ENCODE results near the gene CHMP1B.
"Not testable (repeated sequence)": the region's sequence is repeated elsewhere in the genome, so short reads cannot be mapped to it uniquely, and the experiment has no call there.

CHMP1B gene

DNA sequence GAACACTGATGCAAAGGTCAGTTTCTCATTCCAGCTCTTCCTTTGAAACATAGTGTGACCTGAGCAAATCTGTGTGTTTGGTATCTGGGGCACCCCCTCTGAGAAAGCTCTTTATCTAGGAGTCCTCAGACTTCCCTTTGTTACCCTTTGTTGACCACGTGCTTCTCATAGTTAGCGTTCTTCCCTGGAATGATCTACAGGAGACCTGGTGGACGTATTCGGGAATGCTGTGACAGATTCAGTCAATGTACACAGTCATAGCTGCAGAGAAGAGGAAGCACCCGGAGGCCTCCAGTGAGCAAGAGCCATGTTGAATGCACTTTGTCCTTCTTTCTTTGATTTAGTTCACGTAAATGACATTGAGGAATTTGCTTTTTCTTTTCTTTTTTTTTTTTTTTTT lies 10.7 kb upstream of the CHMP1B start:
- DNase-seq (ENCODE audit: low read depth in 2 of 2), result no peak

DNA sequence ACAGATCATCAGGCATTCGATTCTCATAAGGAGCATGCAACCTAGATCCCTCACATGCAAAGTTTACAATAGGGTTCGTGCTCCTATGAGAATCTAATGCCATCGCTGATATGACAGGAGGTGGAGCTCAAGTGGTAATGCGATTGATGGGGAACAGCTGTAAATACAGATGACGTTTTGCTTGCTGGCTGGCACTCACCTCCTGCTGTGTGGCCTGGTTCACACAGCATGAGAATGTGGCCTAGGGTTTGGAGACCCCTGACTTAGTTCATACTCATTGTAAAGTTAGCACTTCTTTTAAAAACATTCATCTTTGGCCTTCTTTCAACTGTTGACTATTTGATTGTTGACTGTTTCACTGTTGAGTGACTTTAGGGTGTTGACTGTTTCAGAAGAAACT lies 8.7 kb upstream of the CHMP1B start:
- DNase-seq (ENCODE audit: low read depth in 2 of 2), result no peak

DNA sequence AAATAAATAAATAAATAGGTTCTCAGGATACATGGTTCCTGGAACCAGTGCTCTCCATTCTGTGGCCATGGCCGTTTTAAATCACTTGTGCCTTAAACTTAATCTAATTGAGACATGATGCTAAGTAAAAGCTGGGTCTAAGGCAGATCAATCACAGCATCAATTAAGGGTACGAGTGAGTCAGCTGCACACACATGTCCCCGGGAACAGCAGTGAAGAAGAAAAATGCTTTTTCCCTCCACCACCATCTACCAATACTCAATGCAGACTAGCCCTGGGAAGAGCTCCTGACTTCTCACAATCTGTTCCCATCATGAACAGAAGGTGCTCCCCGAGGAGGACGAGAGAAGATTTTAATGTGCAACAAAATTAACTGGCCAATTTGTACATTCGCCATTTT lies 6.8 kb upstream of the CHMP1B start:
- DNase-seq (ENCODE audit: low read depth in 2 of 2), result no peak

DNA sequence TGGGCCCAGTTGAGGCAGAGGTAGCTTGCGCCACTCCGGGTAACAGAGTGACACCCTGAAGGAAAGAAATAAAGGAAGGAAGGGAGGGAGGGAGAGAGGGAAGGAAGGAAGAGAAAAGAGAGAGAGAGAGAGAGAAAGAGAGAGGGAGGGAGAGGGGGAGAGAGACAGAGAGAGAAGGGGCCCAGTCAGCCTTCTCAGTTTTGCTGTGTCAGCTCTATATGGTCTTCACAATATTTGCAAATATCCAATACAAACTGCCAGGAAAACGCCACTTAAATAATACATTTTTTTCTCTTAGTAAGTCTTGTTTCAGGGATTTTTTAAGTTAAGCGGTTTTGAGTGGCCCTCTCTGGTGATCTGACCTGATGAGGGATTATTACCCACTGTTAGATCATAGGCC lies 5.6 kb upstream of the CHMP1B start:
- DNase-seq (ENCODE audit: low read depth in 2 of 2), result no peak

DNA sequence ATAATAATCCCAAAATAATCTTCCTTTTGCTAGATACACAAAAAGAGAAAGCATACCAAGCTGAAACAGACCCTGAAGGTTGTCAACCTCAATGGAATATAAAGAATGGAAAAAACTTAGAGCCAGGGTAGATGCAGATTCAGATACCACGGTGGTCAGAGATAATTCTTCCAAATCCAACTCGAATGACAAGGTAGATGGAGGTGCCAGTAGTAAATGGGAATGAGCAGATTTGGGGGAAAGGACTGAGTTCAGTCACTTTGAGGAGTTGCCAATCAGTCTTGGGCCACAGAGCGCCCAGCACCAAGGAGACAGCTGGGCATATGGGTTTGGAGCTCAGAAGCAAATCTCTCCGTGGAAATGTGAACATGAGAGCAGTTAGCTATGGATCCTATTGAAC lies 3.4 kb upstream of the CHMP1B start:
- DNase-seq (ENCODE audit: low read depth in 2 of 2), result no peak

DNA sequence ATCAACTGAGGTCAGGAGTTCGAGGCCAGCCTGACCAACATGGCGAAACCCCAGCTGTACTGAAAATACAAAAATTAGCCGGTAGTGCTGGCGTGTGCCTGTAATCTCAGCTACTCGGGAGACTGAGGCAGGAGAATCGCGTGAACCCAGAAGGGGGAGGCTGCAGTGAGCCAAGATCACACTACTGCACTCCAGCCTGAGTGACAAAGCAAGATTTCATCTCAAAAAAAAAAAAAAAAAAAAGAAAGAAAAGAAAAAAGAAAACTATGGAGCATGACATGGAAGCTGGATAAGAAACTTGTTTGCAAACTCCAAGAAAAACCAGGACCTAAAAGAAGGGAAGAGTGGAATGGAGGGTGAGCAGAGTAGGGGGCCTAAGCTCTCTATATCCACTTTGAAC lies 1.9 kb upstream of the CHMP1B start:
- no peak for DNase-seq (ENCODE audit: low read depth in 2 of 2)

DNA sequence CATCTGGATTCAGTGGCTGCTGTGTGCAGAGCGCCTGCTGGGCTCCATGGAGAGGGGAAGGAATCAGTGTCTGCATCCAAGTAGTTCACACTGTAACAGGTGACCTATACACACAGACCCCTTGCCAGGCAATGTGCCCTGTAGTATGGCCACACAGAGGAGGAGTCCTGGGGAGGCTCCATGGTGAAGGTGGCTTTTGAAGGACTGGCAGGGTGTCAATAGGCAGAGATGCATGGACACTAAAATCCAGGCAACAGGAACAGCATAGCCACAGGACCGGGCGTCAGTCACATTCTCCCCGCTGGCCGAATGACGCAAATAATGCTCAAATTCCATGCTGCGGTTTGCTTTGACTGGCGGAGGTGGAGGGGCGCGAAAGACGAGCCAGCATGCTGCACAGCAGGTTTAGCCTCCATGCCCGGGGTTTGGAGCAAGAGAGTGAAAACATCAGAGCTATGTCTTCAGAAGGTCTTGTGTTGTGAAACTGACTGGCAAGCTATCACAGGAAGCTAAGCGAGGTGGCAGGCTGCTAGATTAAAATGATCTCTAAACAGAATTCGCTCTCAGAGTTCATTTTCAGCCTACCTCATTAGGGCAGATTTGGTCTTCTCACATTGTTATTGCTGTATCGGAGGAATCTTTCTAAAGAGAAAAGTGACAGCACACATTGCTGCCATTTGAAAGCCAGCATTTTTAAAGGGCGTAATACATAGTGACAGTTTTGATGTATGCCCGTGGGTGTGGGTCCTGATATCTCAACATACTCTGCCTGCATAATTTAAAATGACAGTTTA lies 1.2 kb upstream of the CHMP1B start:
- DNase-seq (ENCODE audit: low read depth in 2 of 2), result peak; percentile 23 to 41

DNA sequence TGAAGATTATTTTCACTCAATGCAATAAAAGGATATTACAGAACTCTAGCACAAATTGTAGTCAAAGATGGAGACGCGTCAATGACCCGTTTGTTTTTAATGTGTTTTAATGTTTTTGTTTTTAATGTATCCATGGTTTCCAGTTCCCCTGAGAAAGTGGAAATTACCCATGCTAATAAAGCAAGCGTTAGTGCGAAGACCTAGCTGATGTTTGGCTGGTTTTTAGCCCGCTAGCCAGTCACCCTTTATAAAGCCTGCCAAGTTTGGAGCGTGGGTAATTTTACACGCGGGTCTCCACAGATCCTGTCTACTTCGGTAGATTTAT lies 430 bp upstream of the CHMP1B start:
- no peak for DNase-seq (ENCODE audit: low read depth in 2 of 2)

DNA sequence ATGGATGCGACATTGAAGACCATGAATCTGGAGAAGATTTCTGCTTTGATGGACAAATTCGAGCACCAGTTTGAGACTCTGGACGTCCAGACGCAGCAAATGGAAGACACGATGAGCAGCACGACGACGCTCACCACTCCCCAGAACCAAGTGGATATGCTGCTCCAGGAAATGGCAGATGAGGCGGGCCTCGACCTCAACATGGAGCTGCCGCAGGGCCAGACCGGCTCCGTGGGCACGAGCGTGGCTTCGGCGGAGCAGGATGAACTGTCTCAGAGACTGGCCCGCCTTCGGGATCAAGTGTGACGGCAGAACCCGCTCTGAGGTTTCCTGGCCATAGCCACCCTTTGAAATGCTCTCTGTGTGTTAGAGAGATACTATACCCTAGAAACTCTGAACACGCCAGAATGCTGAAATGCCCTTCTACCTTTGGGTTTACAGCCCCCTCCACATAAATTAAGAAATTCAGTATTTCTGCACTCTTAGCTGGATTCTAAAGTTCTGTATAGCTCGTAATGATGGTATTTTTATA lies 659 bp downstream of the CHMP1B start:
- peak in 1 of 2 experiments; percentile 15 for DNase-seq (ENCODE audit: low read depth in 2 of 2)

DNA sequence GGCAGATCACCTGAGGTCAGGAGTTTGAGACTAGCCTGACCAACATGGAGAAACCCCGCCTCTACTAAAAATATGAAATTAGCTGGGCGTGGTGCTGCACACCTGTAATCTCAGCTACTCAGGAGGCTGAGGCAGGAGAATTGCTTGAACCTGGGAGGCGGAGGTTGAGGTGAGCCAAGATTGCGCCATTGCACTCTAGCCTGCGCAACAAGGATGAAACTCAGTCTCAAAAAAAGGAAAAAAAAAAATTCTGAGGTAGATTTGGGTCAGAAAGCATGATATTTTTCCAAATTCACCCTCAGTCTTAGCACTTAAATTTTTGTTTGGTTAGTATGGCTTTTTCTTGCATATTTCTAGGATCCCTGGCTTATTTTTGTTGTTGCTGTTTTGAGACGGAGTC lies 3.3 kb downstream of the CHMP1B start:
- DNase-seq (ENCODE audit: low read depth in 2 of 2), result not testable (repeated sequence)

DNA sequence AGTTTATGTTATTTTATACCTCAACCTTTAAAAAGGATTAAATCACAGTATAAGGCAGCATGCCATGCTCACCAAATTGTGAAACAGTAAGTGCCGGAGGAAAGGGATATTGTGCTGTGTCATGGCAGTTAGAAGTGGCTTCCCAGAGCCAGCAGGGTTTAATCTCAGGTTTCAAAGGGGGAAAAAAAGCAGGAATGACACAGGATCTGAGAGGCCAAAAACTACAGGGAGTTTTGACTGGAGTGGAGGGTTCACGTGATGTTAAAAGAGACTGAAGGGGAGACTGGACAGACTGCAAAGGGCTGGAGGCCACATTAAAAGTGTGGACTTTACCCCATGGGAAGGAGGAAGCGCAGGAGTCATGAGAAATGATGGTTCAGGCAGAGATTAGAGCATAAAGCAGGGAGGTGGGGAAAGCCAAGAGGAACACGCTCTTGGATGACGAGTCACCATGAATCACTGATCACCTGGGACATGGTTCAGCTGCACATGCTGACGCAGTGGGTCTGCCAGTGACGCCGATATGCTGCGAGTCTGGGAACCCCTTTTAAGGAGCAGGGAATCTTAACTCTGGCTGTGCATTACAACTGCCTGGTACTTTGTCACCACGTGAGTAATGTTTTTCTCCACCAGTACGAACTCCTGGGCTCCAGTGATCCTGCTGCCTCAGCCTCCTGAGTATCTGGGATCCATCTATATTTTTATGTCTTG lies 6.1 kb downstream of the CHMP1B start:
- no peak for DNase-seq (ENCODE audit: low read depth in 2 of 2)

DNA sequence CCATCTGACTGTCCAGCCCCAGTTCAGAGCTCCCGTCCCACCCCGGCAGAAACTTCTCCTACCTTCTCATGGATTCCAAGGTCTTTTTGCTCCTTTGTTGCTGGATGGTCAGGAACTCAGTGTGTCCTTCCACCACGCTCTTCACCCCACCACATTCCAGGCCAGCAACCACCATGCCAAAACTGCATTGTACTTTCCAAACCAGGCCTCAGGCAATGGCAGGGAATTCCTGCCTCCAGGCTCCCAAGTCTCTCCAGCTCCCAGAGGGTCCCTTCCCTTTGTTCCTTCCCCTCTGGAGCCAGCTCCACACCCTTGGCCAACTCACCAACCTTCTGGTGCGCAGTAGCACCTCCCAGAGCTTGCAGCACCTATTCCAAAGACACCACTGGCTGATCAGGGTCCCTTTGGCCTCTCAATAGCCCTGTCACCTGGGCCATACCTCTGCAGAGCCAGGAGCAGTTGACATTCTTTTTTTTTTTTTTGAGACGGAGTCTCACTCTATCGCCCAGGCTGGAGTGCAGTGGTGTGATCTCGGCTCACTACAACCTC lies 8.1 kb downstream of the CHMP1B start:
- no peak for DNase-seq (ENCODE audit: low read depth in 2 of 2)

DNA sequence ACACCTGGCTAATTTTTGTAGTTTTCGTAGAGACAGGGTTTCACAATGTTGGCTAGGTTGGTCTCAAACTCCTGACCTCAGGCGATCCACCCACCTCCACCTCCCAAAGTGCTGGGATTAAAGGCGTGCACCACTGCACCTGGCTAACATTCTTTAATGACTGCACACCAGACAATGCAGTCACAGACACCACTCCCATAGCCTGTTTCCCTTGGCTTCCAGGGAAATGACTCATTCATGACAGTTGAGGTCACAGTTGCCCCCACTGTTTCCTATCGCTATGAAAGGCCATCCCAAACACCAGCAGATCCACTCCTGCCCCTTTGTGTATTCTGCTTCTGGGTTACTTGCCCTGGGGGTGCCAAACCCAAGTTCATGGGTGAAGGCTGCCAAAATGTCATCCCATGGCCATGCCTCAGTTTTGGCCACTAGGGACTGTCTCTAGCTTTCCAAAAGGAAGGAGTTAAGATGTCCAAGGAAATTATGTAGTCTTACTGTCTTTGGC lies 8.7 kb downstream of the CHMP1B start:
- no peak for DNase-seq (ENCODE audit: low read depth in 2 of 2)

DNA sequence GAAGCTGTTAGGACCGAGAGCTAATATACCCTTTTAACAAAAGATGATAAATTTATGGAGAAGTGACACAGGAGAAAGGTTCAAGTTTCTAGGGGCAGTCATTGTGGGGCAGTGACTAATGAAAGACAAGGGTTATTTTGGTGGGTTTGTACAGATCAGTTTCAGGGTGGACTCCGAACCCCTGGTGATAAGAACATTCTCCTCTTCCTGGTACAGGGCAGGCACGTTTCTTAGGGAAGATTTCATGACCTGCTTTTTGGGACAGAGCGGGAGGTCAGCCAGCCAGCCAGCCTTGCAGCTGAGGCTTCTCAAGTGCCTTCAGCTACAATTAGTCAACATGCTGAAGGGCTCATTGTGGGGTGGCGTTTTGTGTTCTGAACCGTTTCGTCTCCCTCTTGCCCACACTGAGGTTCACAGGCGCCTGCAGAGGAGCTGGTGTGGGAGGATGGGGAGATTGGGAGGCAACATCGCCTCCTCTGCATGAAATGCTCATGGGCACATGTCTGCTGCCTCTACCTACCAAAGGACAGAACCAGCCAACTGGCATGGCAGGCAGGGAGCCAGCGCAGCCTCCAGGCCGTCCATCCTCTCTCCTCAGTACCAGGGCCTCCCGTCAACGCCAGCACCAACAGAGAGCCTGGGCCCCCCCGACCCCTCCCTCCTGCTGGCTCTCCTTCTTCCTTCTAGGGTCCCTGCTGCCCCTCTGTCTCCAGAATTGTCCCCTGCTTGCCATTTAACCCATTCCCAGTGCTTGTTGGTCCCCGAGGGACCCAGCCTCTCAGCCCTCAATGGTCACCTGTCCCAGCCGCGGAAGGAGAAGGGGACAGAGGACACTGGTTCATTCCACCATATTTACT lies 9.6 kb downstream of the CHMP1B start:
- DNase-seq (ENCODE audit: low read depth in 2 of 2), result no peak

DNA sequence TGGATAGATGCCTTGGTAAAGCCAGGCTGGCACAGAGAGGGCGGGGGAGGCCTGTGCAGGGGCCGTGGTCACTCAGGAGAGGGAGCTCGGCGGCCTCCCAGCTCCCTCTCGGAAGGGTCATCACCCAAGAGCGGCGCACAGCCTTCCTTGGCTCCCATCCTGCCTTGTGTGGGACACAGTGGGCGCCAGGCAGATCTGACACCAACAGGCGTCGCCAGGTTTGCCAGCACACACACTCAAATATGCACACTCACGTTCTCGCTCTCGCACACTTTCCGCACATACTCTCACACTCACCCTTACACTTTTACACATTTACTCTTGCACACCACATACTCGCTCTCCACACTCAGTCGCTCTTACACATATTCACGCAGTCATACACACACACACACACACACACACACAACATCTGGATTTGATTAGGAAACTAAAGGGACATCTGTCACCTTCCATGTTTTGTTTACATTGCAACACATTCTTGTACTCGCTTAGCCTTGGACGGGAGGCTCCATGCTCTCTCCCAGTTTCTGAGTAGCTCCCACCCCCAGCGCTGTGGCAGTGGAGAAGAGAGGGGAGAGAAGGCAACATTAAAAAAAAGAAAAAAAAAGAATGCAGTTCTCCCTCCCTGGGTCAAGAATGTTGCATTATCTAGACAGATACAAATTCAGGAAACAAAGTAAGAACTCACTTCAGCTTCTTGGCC lies 10.5 kb downstream of the CHMP1B start:
- no peak for DNase-seq (ENCODE audit: low read depth in 2 of 2)

DNA sequence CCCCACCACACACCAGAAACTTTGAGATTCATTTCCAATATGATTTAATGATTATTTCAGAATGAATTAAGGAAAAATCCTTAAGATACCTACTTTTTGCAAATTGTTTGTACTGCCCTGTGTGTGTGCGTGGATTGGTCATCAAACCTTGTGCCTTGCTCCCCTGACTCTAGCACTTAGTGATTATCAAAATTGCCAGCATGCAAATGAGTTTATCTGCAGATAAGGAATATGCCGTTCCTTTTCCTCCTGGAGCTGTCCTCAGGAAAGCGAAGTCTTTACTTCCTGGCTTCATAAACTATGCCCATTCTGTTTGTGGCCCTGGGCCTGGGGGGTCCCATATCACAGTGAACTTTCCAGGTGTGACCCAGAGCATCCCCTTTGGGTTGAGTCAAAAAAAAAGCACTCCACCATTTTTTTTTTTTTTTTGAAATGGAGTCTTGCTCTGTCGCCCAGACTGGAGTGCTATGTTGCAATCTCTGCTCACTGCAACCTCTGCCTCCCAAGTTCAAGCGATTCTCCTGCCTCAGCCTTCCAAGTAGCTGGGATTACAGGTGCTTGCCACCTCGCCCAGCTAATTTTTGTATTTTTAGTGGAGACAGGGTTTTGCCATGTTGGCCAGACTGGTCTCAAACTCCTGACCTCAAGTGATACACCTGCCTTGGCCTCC lies 11.4 kb downstream of the CHMP1B start:
- no peak for DNase-seq (ENCODE audit: low read depth in 2 of 2)

DNA sequence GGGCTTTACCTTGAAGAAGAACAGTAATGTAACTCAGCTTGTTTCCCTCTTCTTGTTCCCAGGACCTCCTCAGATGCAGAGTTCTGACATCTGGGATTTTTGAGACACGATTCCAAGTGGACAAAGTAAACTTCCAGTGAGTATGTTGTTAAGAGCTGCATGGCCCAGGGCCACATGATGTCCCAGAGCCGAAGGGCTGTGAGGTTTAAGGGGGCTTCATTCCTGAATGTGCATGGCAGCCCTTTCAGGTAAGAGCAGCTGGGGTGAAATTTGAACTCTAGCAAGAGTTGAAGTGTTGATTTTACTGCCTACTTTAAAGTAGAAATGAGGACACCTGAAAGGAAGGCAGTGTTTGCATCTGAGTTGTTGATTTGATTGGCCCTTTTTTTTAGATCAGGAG lies 13.3 kb downstream of the CHMP1B start:
- DNase-seq (ENCODE audit: low read depth in 2 of 2), result no peak

DNA sequence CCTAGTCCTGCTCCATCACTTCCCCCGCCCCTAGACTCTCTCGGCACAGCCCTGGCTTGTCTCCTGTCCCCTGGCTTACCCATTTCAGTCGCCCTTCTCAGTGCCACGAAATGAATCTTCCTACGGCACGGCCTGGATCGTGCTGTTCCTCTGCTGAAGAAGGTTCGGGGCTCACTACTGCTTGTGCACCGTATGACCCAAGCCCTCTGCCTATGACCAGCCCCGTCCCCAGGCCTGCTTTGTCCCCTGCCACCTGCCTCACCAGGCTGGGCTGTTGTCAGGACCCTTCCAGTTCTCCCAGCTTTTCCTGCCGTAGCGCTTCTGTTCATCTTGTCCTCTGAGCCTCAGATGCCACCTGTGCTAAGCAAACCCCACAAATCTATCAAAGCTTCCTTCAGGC lies 13.9 kb downstream of the CHMP1B start:
- no peak for DNase-seq (ENCODE audit: low read depth in 2 of 2)

DNA sequence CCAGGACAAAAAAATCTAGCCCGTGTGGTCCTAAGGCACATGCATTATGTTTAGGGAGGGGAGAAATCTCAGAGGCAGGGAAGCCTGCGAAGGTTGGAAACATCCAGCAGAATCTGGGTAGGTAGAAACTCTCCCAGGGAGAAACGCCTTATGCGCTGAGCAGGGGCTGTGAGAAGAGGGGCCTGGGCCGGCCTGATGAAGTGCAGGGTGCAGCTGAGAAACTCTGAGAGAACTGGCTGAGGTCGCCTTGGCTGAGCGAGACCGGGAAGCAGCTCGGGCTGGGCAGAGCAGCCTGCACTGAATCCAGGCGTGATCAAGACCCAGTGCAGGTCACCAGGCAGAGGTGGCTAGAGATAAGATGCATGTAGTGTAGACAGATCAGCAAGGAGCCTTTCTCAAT lies 15.1 kb downstream of the CHMP1B start:
- no peak for DNase-seq (ENCODE audit: low read depth in 2 of 2)

DNA sequence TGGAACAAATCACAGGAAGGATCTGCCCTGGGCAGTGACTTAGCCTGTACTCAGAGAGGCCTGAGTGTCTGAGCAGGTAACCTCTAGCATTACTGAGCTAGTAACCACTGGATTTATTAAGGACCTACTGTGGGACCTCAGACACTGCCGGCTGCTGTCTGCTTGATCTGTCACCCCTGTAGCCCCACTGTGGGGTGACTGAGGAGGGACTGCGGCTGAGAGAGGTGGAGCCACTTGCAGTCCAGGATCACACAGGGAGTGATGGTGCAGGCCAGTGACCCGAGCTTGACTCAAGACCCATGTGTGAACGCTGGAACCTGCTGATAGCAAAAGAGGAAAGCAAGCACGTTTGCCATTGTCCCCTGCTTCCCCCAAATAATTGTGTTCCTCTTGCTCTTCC lies 15.6 kb downstream of the CHMP1B start:
- no peak for DNase-seq (ENCODE audit: low read depth in 2 of 2)

DNA sequence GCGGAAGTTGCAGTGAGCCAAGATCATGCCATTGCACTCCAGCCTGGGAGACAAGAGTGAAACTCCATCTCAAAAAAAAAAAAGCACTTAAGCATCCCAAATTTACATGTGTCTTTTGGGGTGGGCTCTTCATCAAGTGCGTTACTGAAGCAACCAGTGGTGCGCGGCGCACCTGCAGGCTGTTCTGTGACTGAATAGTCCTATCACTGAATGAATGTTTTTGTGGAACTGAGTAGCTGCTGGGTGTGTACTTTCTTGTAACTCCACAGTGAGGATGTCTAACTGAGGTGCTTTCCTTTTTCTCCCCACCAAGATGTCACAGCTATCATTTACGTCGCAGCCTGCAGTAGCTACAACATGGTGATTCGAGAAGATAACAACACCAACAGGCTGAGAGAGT lies 17.0 kb downstream of the CHMP1B start:
- DNase-seq (ENCODE audit: low read depth in 2 of 2), result no peak
